ENCODE data around the gene MED28. TPM values are rescaled to one million over a fixed set of nuclear protein-coding genes. Genes with fewer than 3 reads are reported as not detected.
"Not testable (repeated sequence)": the region's sequence is repeated elsewhere in the genome, so short reads cannot be mapped to it uniquely, and the experiment has no call there.

The MED28 gene, protein sequence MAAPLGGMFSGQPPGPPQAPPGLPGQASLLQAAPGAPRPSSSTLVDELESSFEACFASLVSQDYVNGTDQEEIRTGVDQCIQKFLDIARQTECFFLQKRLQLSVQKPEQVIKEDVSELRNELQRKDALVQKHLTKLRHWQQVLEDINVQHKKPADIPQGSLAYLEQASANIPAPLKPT
- 15.9 TPM for total RNA-seq

GRCh38 chr4:17614416-17615299, at the start of gene MED28:
Gene MED28 (plus strand): TSS chr4:17614641. CDS start chr4:17614655, 14 bp downstream.
- peak; percentile 94 for ATAC-seq
- DNase-seq (ENCODE audit: low spot score), result peak; percentile 96

DNA sequence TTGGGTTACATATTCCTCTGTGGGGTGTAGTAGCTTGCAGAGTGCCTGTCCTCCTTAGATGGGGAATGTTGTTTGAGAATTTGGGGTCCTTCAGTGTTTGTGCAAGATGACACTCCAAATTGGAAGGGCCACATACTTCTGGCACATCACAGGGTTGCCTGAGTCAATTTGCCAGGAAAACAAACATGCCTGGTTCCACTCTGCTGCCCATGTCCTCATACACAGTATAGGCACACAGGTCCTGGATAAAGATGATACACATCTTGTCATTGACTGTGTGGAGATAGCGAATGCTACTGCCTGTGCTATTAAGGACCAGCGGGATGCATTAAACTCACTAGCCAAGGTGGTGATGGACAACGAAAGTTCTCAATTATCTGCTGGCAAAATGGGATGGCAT, 48.6 kb upstream of the MED28 start:
- DNase-seq (ENCODE audit: low spot score), result no peak
- peak; percentile 78 for ATAC-seq

DNA sequence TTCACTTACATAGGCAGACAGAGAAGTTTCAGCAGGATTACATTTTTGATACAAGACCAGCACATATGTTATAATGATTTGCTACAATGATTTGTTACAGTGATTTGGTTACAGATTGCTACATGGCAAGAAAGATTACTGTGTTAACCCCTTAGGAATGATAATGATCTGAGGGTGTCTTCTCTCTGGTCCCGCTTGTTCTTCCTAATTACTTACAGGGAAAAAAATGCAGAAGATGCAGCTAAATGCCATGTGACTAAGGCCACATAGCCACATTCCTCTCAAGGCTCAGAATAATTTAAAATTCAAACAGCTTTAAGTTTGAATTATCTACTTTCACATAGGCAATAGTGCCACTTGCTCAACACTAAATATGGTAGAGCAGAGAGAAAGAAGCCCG, 47.2 kb upstream of the MED28 start:
- ATAC-seq, result no peak
- no peak for DNase-seq (ENCODE audit: low spot score)

GRCh38 chr4:17574206-17574605, 40.2 kb upstream of the MED28 start:
- no peak for ATAC-seq
- DNase-seq (ENCODE audit: low spot score), result no peak

DNA sequence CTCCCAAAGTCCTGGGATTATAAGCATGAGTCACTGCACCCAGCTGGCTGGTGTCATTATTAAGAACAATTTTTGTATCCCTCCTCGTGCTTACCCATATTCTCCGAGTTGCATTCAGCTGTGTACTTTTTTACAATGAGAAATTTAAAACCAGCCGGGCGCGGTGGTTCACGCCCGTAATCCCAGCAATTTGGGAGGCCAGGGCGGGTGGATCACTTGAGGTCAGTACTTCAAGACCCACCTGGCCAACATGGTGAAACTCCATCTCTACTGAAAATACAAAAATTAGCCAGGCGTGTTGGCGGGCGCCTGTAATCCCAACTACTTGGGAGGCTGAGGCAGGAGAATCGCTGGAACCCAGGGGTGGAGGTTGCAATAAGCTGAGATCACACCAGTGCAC, 39.3 kb upstream of the MED28 start:
- not testable (repeated sequence) for ATAC-seq; DNase-seq (ENCODE audit: low spot score)

DNA sequence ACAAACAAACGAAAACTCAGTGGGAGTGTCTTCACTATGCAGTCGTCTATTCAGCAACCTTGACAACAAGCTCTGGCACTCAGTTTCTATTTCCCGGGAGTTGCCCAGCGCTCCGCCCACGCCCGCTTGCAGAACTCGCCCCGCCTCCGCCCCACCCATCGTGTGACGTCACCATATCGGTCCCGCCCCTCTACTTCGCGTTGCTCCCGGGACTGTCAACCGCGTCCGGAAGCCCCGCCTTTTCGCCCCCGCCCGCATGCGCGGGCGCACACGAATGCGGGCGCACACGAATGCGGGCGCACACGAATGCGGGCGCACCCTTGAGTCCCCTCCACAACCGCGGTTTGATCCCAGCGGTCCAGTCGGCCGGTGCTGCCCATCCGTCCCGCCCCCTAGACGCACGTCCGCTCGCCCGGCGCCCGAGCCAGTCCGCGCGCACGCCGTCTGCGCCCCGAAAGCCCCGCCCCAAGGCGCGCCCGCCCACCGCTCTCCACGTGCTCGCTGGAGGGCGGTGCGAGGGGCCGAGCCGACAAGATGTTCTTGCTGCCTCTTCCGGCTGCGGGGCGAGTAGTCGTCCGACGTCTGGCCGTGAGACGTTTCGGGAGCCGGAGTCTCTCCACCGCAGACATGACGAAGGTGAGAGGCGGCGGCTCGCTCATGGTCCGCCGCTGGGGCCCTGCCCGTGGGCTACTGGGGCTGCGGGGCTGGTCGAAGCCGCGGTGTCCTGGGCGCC, 37.3 kb upstream of the MED28 start, which contains the start of gene LAP3:
TSS of gene LAP3 (plus strand) at position 267 of the 733 bp plus-strand sequence. CDS start at position 535, 268 bp downstream.
- DNase-seq (ENCODE audit: low spot score) (peak; percentile 99), ATAC-seq (peak; percentile 93)

GRCh38 chr4:17577665-17578481, 36.6 kb upstream of the MED28 start:
- DNase-seq (ENCODE audit: low spot score), result peak; percentile 58
- peak; percentile 26 for ATAC-seq

GRCh38 chr4:17578482-17578891, 36.0 kb upstream of the MED28 start:
- ATAC-seq, result no peak
- DNase-seq (ENCODE audit: low spot score), result no peak

- ATAC-seq, result no peak
- no peak for DNase-seq (ENCODE audit: low spot score)
Observed at GRCh38 chr4:17580969-17581368, 33.5 kb upstream of the MED28 start.

DNA sequence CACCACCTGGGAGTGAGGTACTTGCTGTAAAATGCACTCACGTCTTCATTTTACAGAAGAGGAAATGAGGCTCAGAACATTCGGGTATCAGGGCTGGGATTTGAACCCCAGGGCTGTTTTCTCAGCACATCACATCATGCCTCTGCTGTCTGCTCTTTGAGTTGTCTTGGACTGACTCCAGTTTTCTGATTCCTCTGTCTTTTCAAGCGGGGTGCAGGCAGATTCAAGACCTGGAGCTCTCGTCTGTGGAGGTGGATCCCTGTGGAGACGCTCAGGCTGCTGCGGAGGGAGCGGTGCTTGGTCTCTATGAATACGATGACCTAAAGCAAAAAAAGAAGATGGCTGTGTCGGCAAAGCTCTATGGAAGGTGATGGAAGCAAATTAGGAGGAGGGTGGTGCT, 31.2 kb upstream of the MED28 start:
- ATAC-seq (no peak), DNase-seq (ENCODE audit: low spot score) (no peak)

DNA sequence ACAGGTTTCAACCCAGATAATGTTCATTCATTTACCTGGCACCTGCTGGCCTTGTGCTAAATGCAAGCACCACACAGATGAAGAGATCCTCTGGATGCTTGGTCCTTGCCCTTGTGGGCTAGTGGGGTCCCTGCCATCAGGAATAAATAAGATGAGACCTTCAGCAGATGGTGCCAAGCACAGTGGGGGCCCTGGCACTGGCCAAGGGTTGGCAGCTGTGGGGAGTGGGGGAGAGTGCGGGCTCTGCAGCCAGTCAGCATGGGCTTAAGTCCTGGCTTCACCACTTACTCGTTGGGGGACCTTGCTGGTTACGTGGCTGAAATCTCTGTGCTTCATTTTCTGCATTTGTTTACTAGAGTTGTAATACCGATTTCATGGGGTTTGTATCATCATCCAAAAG, 30.5 kb upstream of the MED28 start:
- no peak for ATAC-seq
- no peak for DNase-seq (ENCODE audit: low spot score)

DNA sequence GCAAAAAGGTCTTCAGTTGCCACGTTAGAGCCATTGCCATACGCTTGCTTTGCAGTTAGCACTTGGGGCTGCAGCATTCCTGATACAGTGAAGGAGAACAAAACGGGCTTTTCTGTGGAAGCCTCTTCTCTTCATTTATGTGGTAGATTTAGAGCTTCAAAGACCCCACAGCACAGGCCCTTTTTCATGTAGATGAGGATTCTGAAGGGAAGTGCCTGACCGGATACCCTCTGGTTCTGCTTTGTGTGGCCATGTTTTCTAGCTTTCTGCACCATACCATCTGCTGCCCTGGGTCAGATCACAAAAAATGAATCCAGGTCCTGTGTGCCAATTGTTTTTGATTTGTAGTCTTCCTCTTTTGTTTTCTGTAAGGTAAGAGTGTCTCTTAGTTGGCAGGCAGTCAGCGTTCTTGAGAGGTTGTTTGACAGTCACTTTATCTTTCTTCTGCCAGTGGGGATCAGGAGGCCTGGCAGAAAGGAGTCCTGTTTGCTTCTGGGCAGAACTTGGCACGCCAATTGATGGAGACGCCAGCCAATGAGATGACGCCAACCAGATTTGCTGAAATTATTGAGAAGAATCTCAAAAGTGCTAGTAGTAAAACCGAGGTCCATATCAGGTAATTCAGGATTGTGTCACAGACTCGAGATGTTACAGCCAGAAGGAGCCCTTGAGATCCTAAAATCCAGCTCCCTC, 29.8 kb upstream of the MED28 start:
- DNase-seq (ENCODE audit: low spot score) (no peak), ATAC-seq (no peak)

DNA sequence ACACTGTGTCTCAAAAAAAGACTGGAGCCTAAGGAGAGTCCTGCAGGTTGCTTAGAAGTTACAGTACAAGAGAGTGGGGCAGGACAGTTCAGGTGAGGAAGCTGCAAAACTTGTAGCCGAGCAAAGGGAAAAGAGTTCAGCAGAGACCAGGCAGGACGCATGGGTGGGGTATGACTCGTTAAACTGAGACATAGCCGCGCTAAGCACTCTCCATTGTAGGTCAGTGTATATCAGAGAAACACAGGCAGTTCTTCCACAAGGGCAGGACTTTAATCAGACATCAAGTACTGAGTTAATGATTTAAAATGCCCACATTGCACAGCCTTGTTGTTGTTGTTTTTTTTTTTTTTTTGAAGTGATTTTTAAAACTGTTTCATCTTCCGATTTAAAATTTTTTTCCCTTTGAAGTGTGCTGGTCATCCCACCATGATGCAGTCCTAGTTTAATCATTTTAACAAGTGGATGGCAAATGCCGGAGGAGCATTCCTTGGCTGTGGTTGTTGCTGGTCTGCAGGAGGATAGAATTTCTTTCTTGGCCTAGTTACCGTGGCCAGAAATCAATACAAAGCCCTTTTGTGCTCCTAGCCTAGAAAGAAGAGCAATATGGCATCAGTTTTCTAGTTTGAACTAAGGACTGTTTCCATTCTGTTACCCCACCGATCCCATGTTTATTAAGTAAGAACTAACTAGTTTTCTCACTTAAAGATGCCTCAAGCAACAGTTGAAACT, 27.2 kb upstream of the MED28 start:
- ATAC-seq, result peak; percentile 85
- no peak for DNase-seq (ENCODE audit: low spot score)

DNA sequence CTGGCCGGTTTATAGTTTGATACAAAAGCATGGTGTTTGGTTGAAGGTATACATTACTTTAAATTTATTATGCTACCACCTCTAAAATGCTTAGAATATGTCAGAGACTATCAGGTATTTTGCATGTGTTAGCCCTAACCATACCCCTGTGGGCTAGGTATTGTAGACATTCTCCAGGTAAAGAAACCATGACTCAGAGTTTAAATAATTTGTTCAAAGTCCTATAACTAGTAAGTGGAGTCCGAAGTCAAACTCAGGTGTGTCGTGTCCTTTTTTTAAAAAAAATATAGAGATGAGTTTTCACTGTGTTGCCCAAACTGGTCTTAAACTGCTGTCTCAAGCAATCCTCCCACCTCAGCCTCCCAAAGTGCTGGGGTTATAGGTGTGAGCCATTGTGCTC, 25.1 kb upstream of the MED28 start:
- no peak for DNase-seq (ENCODE audit: low spot score)
- no peak for ATAC-seq

GRCh38 chr4:17595471-17596005, 18.9 kb upstream of the MED28 start:
- ATAC-seq (peak; percentile 25), DNase-seq (ENCODE audit: low spot score) (no peak)

DNA sequence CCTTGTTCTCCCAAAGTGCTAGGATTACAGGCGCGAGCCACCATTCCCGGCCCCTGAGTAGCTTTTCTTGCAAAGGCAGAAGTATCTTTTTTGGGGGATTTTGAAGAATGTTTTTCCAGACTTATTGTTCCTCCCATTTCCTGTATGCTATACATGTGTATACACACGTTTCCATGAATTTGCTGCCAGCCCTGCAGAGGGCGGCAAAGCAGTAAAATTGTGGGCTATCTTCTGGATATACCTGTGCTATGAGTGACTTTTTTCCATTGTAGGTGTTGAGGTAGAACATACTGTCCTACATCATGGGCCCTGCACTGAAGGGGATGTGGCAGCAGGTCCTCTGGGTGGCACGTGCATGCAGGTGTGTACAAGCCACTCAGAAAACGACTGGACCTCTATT, 16.9 kb upstream of the MED28 start:
- DNase-seq (ENCODE audit: low spot score), result no peak
- ATAC-seq, result peak; percentile 55

DNA sequence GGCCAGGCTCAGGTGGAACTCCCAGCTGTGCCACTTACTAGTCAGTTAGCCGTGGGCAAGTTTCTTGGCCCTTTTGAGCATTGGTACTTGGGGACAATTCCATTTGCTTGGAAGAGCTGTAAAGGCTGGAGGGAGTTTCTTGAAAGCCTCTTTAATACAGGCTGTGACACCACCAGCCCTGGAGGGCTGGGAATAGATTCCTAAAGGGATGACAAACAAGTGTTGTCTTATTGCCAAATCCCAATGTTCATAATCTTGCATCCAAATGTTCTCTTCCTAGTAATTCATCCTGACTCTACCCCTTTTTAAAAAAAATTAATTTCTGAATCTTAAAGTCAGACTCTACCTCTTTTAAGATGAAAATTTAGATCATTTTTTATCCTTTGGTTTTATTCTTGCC, 14.6 kb upstream of the MED28 start:
- no peak for DNase-seq (ENCODE audit: low spot score)
- ATAC-seq, result no peak

DNA sequence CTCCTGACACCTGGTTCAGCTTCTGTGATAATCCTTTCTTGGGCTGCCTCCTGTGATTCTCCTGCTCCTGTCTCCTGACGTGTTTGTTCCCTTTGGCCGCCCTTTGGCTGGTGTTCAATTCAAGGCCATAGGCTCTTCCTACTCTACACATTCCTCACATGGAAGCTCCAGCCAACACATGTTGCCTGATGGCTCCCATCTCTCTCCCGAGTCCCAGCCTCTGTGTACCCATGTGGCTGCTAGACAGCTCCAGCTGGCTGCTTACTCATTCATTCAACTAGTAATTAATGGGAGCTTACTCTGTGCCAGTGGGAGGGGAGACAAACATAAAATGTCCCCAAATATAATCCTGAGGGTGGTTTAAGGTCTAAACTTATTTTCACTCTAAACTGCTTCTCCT, 9.2 kb upstream of the MED28 start:
- DNase-seq (ENCODE audit: low spot score), result no peak
- ATAC-seq, result no peak

DNA sequence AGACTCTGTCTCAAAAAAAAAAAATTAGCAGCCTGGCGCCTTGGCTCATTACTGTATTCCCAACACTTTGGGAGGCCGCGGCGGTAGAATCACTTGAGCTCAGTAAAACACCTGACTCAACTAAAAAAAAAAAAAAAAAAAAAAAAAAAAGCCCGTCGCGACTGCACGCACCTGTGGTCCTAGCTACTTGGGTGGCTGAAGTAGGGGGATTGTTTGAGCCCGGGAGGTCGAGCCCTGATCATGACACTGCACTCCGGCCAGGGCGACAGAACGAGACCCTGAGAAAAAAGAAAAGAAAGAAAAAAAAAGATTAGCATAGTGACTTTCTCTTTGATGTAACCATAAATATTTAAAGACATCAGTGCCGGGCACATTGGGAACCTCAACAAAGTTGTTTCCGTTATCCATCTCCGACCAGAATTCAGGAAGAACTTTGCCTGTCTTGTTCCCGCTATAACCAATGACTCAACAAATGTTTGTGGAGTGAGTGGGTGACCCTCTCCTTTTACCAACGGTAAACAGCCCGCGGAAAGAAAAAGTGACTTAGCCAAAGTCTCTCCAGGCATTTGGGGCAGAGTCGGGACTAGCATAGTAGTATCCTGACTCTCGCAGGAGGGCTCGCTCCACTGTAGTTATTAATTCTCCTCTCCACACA, 553 bp upstream of the MED28 start:
- DNase-seq (ENCODE audit: low spot score) (no peak), ATAC-seq (peak; percentile 81)

Measured in left lobe of liver (tissue), 2 donors.